WTC11 (cell line): ENCODE data around the gene ZXDC.

ENCODE experiments used
- JAZF1 ChIP-seq: fragments of 250-450 bp; sonication (Bioruptor Pico); IDR thresholded peaks from 2 replicates; pipeline ENCODE4 v1.9.0; 2021; ENCODE audit warnings: moderate library complexity, mild to moderate bottlenecking, inconsistent platforms
- MAX ChIP-seq: sonication (generic); formaldehyde crosslinking; IDR thresholded peaks from 2 replicates; pipeline ENCODE4 v1.8.0; 2022; ENCODE audit warnings: mild to moderate bottlenecking, missing genetic modification reagents
- TF ChIP-seq, protein P1 (sequence below): fragments of 200-600 bp; IDR thresholded peaks from 2 replicates; pipeline ENCODE4 v1.8.0; 2022; ENCODE audit warnings: antibody characterized with exemption

- TF ChIP-seq, protein P1, sequence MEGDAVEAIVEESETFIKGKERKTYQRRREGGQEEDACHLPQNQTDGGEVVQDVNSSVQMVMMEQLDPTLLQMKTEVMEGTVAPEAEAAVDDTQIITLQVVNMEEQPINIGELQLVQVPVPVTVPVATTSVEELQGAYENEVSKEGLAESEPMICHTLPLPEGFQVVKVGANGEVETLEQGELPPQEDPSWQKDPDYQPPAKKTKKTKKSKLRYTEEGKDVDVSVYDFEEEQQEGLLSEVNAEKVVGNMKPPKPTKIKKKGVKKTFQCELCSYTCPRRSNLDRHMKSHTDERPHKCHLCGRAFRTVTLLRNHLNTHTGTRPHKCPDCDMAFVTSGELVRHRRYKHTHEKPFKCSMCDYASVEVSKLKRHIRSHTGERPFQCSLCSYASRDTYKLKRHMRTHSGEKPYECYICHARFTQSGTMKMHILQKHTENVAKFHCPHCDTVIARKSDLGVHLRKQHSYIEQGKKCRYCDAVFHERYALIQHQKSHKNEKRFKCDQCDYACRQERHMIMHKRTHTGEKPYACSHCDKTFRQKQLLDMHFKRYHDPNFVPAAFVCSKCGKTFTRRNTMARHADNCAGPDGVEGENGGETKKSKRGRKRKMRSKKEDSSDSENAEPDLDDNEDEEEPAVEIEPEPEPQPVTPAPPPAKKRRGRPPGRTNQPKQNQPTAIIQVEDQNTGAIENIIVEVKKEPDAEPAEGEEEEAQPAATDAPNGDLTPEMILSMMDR = no peak
- TF ChIP-seq JAZF1 = no peak
- TF ChIP-seq MAX (CRISPR knock-in tag) = no peak
Measured at GRCh38 chr3:126421573-126422119, 54.0 kb downstream of the ZXDC start.
